Limb (tissue), 2 donors: ENCODE measurements around the gene SPOPL.
"Not testable (repeated sequence)": the region's sequence is repeated elsewhere in the genome, so short reads cannot be mapped to it uniquely, and the experiment has no call there.

Source experiments
- DNase-seq, 2 donors: peaks; one replicate each; pipeline ENCODE4 v3.0.0-alpha.2; 2016; ENCODE audit errors: extremely low spot score in 2 of 2

Gene SPOPL

GRCh38 chr2:138523018-138523672 is 21.6 kb downstream of the SPOPL start:
- not testable (repeated sequence) for DNase-seq

GRCh38 chr2:138523673-138524042 is 22.1 kb downstream of the SPOPL start:
- not testable (repeated sequence) for DNase-seq

- not testable (repeated sequence) for DNase-seq
Measured at GRCh38 chr2:138524353-138524752, 22.8 kb downstream of the SPOPL start.

GRCh38 chr2:138531913-138532312 is 30.3 kb downstream of the SPOPL start:
- DNase-seq, result no peak

- DNase-seq, result no peak
Measured at GRCh38 chr2:138534791-138535190, 33.2 kb downstream of the SPOPL start.

- no peak for DNase-seq
Measured at GRCh38 chr2:138536302-138536701, 34.7 kb downstream of the SPOPL start.

- no peak for DNase-seq
Measured at GRCh38 chr2:138536740-138537139, 35.2 kb downstream of the SPOPL start.

GRCh38 chr2:138537170-138537915 is 35.8 kb downstream of the SPOPL start:
- DNase-seq, result no peak

- not testable (repeated sequence) for DNase-seq
Measured at GRCh38 chr2:138544206-138544605, 42.6 kb downstream of the SPOPL start.

GRCh38 chr2:138548796-138549195 is 47.2 kb downstream of the SPOPL start:
- DNase-seq, result no peak

GRCh38 chr2:138550172-138550571 is 48.6 kb downstream of the SPOPL start:
- DNase-seq, result no peak

- DNase-seq, result no peak
Measured at GRCh38 chr2:138550670-138551287, 49.2 kb downstream of the SPOPL start.

- no peak for DNase-seq
Measured at GRCh38 chr2:138554123-138554522, 52.6 kb downstream of the SPOPL start.

GRCh38 chr2:138559641-138560040 is 58.1 kb downstream of the SPOPL start:
- DNase-seq, result no peak

GRCh38 chr2:138564586-138565229 is 63.1 kb downstream of the SPOPL start:
- no peak for DNase-seq

GRCh38 chr2:138565230-138565598 is 63.6 kb downstream of the SPOPL start:
- no peak for DNase-seq

- DNase-seq, result no peak
Measured at GRCh38 chr2:138572318-138572717, 70.7 kb downstream of the SPOPL start.

- DNase-seq, result no peak
Measured at GRCh38 chr2:138577066-138577465, 75.5 kb downstream of the SPOPL start.

- DNase-seq, result no peak
Measured at GRCh38 chr2:138579556-138579955, 78.0 kb downstream of the SPOPL start.

GRCh38 chr2:138581909-138582308 is 80.3 kb downstream of the SPOPL start:
- no peak for DNase-seq

GRCh38 chr2:138589663-138590062 is 88.1 kb downstream of the SPOPL start:
- no peak for DNase-seq

GRCh38 chr2:138596403-138596802 is 94.8 kb downstream of the SPOPL start:
- no peak for DNase-seq
